IMR-90 (cell line): ENCODE measurements around the gene GOLGA6C. TPM values are rescaled to one million over a fixed set of nuclear protein-coding genes. Genes with fewer than 3 reads are reported as not detected.

Source experiments
- ATAC-seq: fragments of 200-7000 bp; cut with Tn5 transposase; 2 replicates; pipeline ENCODE4 v1.9.1; 2020; ENCODE audit warnings: low read depth, mild to moderate bottlenecking, moderate library complexity
- BruUV-seq: library from RNA; stranded (reverse); fragments of 400-500 nt; replicated peaks from 2 replicates; lab custom pipeline; 2021; lab: Mats Ljungman, UMichigan
- CTCF ChIA-PET: fragments of 300-600 bp; formaldehyde crosslinking; extraction: SDS; loops from one replicate; lab custom pipeline; 2021; ENCODE audit warnings: antibody characterized with exemption; lab: Yijun Ruan, JAX
- POLR2A ChIA-PET: fragments of 300-600 bp; sonication (Branson Sonifier 250); formaldehyde crosslinking; loops from one replicate; lab custom pipeline; 2022; ENCODE audit warnings: antibody characterized with exemption; ENCODE audit not compliant: unreplicated experiment; lab: Charles Lee
- DNase-seq: peaks from one replicate; pipeline ENCODE4 v3.0.0; 2013
- H2AFZ ChIP-seq: replicated peaks from 2 replicates; pipeline ENCODE3; 2013; ENCODE audit warnings: low read length, mild to moderate bottlenecking; ENCODE audit not compliant: poor library complexity
- H2AK5ac ChIP-seq: 2 replicates; pipeline ENCODE4 v1.6.1; 2013; ENCODE audit warnings: low read depth, low read length, inconsistent platforms
- H2AK9ac ChIP-seq: replicated peaks from 2 replicates; pipeline ENCODE3; 2013; ENCODE audit warnings: mild to moderate bottlenecking, low read depth, low read length, moderate library complexity; ENCODE audit not compliant: poor library complexity
- H2BK120ac ChIP-seq: 2 replicates; pipeline ENCODE4 v1.6.1; 2013; ENCODE audit warnings: low read depth, low read length, inconsistent platforms
- H2BK15ac ChIP-seq: 3 replicates; pipeline ENCODE4 v1.6.1; 2013; ENCODE audit warnings: low read depth, low read length, inconsistent platforms
- H2BK20ac ChIP-seq: 2 replicates; pipeline ENCODE4 v1.6.1; 2013; ENCODE audit warnings: low read depth, mild to moderate bottlenecking, inconsistent platforms, low read length, moderate library complexity
- H2BK5ac ChIP-seq: 2 replicates; pipeline ENCODE4 v1.6.1; 2013; ENCODE audit warnings: mild to moderate bottlenecking, low read depth, low read length, inconsistent platforms; ENCODE audit not compliant: poor library complexity, severe bottlenecking
- H3K14ac ChIP-seq: replicated peaks from 2 replicates; pipeline ENCODE4 v1.6.1; 2013; ENCODE audit warnings: low read depth, low read length, inconsistent platforms
- H3K18ac ChIP-seq: 2 replicates; pipeline ENCODE4 v1.6.1; 2013; ENCODE audit warnings: low read depth, low read length, control low read depth
- H3K23ac ChIP-seq: 2 replicates; pipeline ENCODE4 v1.6.1; 2013; ENCODE audit warnings: low read depth, low read length, inconsistent platforms
- H3K27ac ChIP-seq: 2 replicates; pipeline ENCODE4 v1.5.1; 2013; ENCODE audit warnings: mild to moderate bottlenecking, control low read depth, low read length; ENCODE audit not compliant: insufficient read depth
- H3K27me3 ChIP-seq: 2 replicates; pipeline ENCODE4 v1.6.1; 2013; ENCODE audit warnings: low read length; ENCODE audit not compliant: control insufficient read depth, insufficient read depth
- H3K36me3 ChIP-seq: 2 replicates; pipeline ENCODE4 v1.6.1; 2013; ENCODE audit warnings: low read length, mixed read lengths; ENCODE audit not compliant: control insufficient read depth, insufficient read depth
- H3K4ac ChIP-seq: 2 replicates; pipeline ENCODE4 v1.6.1; 2013; ENCODE audit warnings: low read depth, low read length, inconsistent platforms
- H3K4me1 ChIP-seq: 2 replicates; pipeline ENCODE4 v1.6.1; 2013; ENCODE audit warnings: low read length, mixed read lengths; ENCODE audit not compliant: control insufficient read depth, insufficient read depth
- H3K4me2 ChIP-seq: 2 replicates; pipeline ENCODE4 v1.6.1; 2013; ENCODE audit warnings: low read depth, mild to moderate bottlenecking, control low read depth, low read length, moderate library complexity
- H3K4me3 ChIP-seq: 2 replicates; pipeline ENCODE4 v1.5.1; 2013; ENCODE audit warnings: low read depth, mild to moderate bottlenecking, control low read depth, low read length, moderate library complexity; ENCODE audit not compliant: insufficient read depth
- H3K56ac ChIP-seq: 2 replicates; pipeline ENCODE4 v1.6.1; 2013; ENCODE audit warnings: low read length, inconsistent platforms; ENCODE audit not compliant: insufficient read depth; ENCODE audit errors: extremely low read depth
- H3K79me1 ChIP-seq, 2 experiments: 2 replicates each; pipeline ENCODE4 v1.6.1; 2013; ENCODE audit warnings: low read length in 2 of 2, inconsistent platforms in 1 of 2, low read depth in 1 of 2
- H3K9ac ChIP-seq: 2 replicates; pipeline ENCODE4 v1.6.1; 2013; ENCODE audit warnings: low read depth, low read length, control low read depth
- H3K9me1 ChIP-seq: 2 replicates; pipeline ENCODE4 v1.6.1; 2013; ENCODE audit warnings: low read length, inconsistent platforms; ENCODE audit not compliant: insufficient read depth
- H3K9me3 ChIP-seq: 2 replicates; pipeline ENCODE4 v1.6.1; 2013; ENCODE audit warnings: low read length; ENCODE audit not compliant: control insufficient read depth, insufficient read depth
- H4K20me1 ChIP-seq: 2 replicates; pipeline ENCODE4 v1.6.1; 2013; ENCODE audit warnings: low read length, inconsistent platforms; ENCODE audit not compliant: insufficient read depth
- H4K5ac ChIP-seq: 2 replicates; pipeline ENCODE4 v1.6.1; 2013; ENCODE audit warnings: mild to moderate bottlenecking, low read depth, low read length, control low read depth
- H4K8ac ChIP-seq, 2 experiments: 2 replicates each; pipeline ENCODE4 v1.6.1; 2013; ENCODE audit warnings: low read depth in 2 of 2, low read length in 2 of 2, control low read depth in 1 of 2, inconsistent platforms in 1 of 2
- H4K91ac ChIP-seq: 2 replicates; pipeline ENCODE4 v1.6.1; 2013; ENCODE audit warnings: low read depth, low read length, inconsistent platforms; ENCODE audit not compliant: insufficient read depth
- BHLHE40 ChIP-seq: fragments of 150-350 bp; IDR thresholded peaks from 2 replicates; pipeline ENCODE4 v1.6.1; 2016; ENCODE audit warnings: mild to moderate bottlenecking, low read depth, low read length
- CEBPB ChIP-seq: IDR thresholded peaks from 2 replicates; pipeline ENCODE4 v1.6.1; 2012; ENCODE audit warnings: low read depth, low read length, improper control_type of control experiment
- CHD1 ChIP-seq: IDR thresholded peaks from 2 replicates; pipeline ENCODE4 v1.6.1; 2012; ENCODE audit warnings: low read depth, low read length, improper control_type of control experiment
- CTCF ChIP-seq: conservative IDR thresholded peaks from 2 replicates; pipeline ENCODE4 v1.5.1; 2012; ENCODE audit warnings: mild to moderate bottlenecking, low read depth, low read length, improper control_type of control experiment
- ELK1 ChIP-seq: fragments of 150-350 bp; IDR thresholded peaks from 2 replicates; pipeline ENCODE4 v1.6.1; 2016; ENCODE audit warnings: low read depth, mild to moderate bottlenecking, low read length, moderate library complexity, borderline replicate concordance
- FOS ChIP-seq: fragments of 150-350 bp; IDR thresholded peaks from 2 replicates; pipeline ENCODE4 v1.6.1; 2016; ENCODE audit warnings: low read depth, low read length
- MAFK ChIP-seq: IDR thresholded peaks from 2 replicates; pipeline ENCODE4 v1.6.1; 2012; ENCODE audit warnings: low read depth, low read length, improper control_type of control experiment
- MAZ ChIP-seq: IDR thresholded peaks from 2 replicates; pipeline ENCODE4 v1.6.1; 2012; ENCODE audit warnings: low read depth, mild to moderate bottlenecking, low read length, improper control_type of control experiment, moderate library complexity, borderline replicate concordance
- MXI1 ChIP-seq: IDR thresholded peaks from 2 replicates; pipeline ENCODE4 v1.6.1; 2012; ENCODE audit warnings: low read depth, mild to moderate bottlenecking, low read length, moderate library complexity, borderline replicate concordance
- NFE2L2 ChIP-seq: fragments of 150-350 bp; IDR thresholded peaks from 2 replicates; pipeline ENCODE4 v1.6.1; 2016; ENCODE audit warnings: low read depth, mild to moderate bottlenecking, low read length
- RAD21 ChIP-seq: IDR thresholded peaks from 2 replicates; pipeline ENCODE4 v1.6.1; 2012; ENCODE audit warnings: low read length, improper control_type of control experiment
- RCOR1 ChIP-seq: IDR thresholded peaks from 2 replicates; pipeline ENCODE4 v1.6.1; 2012; ENCODE audit warnings: mild to moderate bottlenecking, low read length, improper control_type of control experiment; ENCODE audit not compliant: insufficient replicate concordance
- RFX5 ChIP-seq: IDR thresholded peaks from 2 replicates; pipeline ENCODE4 v1.8.0; 2012; ENCODE audit warnings: low read depth, mild to moderate bottlenecking, low read length, moderate library complexity
- SMC3 ChIP-seq: fragments of 150-350 bp; IDR thresholded peaks from 2 replicates; pipeline ENCODE4 v1.6.1; 2016; ENCODE audit warnings: low read depth, mild to moderate bottlenecking, antibody characterized with exemption, low read length, moderate library complexity
- USF2 ChIP-seq: fragments of 150-350 bp; IDR thresholded peaks from 2 replicates; pipeline ENCODE4 v1.6.1; 2017; ENCODE audit warnings: mild to moderate bottlenecking, antibody characterized with exemption, low read length, low read depth
- WGBS, 2 experiments: methylation state at CpG; one replicate each; pipeline versions ENCODE4 v1.1.5 to v1.1.7; 2013; ENCODE audit warnings: missing lambda C conversion rate in 2 of 2; ENCODE audit not compliant: insufficient read length in 1 of 2; ENCODE audit errors: extremely low coverage in 2 of 2; 5-methylcytosine and 5-hydroxymethylcytosine counted together
- dilution Hi-C: fragments of 300-500 bp; cut with HindIII; formaldehyde crosslinking; loops from one replicate; pipeline ENCODE4 v1.14.3; 2018; ENCODE audit warnings: low sequenced_read_pairs; ENCODE audit not compliant: unreplicated experiment
- in situ Hi-C: fragments of 300-500 bp; cut with MboI; formaldehyde crosslinking; loops from 3 replicates; pipeline ENCODE4 v1.14.3; 2019; ENCODE audit warnings: low sequenced_read_pairs, inconsistent platforms, mixed read lengths
- intact Hi-C: fragments of 100-400 bp; cut with micrococcal nuclease; formaldehyde crosslinking; loops from 2 replicates; pipeline ENCODE4 v1.10.0; 2022
- polyA plus RNA-seq, 3 experiments: library from polyadenylated mRNA; depleted of rRNA; stranded (reverse); fragments of >200 nt; gene quantifications; 2 replicates each; pipeline ENCODE4 v1.2.3, GENCODE V29; 2012; ENCODE audit warnings: low replicate concordance in 1 of 3
- total RNA-seq: library from RNA; depleted of rRNA; stranded (reverse); fragments of >200 nt; gene quantifications from 2 replicates; pipeline ENCODE4 v1.2.3, GENCODE V29; 2012

GOLGA6C gene
- total and polyA plus RNA-seq, 2 of the 4 experiments (the other 2 are of a cell fraction) = not detected

- no TSS peak for BruUV-seq
- no peak overlapping the region for H3K27ac ChIP-seq
- no peak overlapping the region for H4K91ac ChIP-seq
- H4K5ac ChIP-seq = no peak overlapping the region
- intact Hi-C loops (no loop called here), in situ Hi-C loops (no loop called here), dilution Hi-C loops (no loop called here)
- H2BK120ac ChIP-seq = no peak overlapping the region
- H3K56ac ChIP-seq = no peak overlapping the region
- H4K8ac ChIP-seq = no peak overlapping the region
- H3K9ac ChIP-seq = no peak overlapping the region
- H3K27me3 ChIP-seq = no peaks in the 10 kb centered on the region
- H3K4ac ChIP-seq = no peak overlapping the region
- no peak overlapping the region for H3K14ac ChIP-seq
- H2AK5ac ChIP-seq = no peak overlapping the region
- no peak overlapping the region for H2BK20ac ChIP-seq
- WGBS, 2 experiments = 93% methylated on average over 26 of the region's 32 CpGs; no CpG with 5 or more reads in 1 of the 2 experiments
- DNase-seq (no peak), ATAC-seq (no peak)
- no peak overlapping the region for H3K4me2 ChIP-seq
- ChIA-PET POLR2A (no interaction called here), CTCF (no interaction called here)
- H3K18ac ChIP-seq = no peak overlapping the region
- H3K9me3 ChIP-seq = no peaks in the 10 kb centered on the region
- peaks cover 96% of the 10 kb centered on the region for H4K20me1 ChIP-seq
- H3K4me1 ChIP-seq = no peaks in the 10 kb centered on the region; the same call in 1 of the 2 replicates
- H3K4me3 ChIP-seq = no peak overlapping the region
- peaks cover 17 to 78% of the 10 kb centered on the region in 2 experiments for H3K79me1 ChIP-seq
- H2BK15ac ChIP-seq = no peak overlapping the region
- H2BK5ac ChIP-seq = no peak overlapping the region
- peaks cover 68% of the 10 kb centered on the region for H3K36me3 ChIP-seq
- H2AK9ac ChIP-seq = peak overlapping the region; percentile 37
- H2AFZ ChIP-seq = no peak overlapping the region
- no peaks in the 10 kb centered on the region for H3K9me1 ChIP-seq
- H3K23ac ChIP-seq = no peak overlapping the region
- no peak for TF ChIP-seq USF2
- TF ChIP-seq BHLHE40 = no peak
- no peak for TF ChIP-seq CEBPB
- no peak for TF ChIP-seq FOS
- TF ChIP-seq CHD1 = no peak
- TF ChIP-seq RFX5 = no peak
- no peak for TF ChIP-seq MAFK
- TF ChIP-seq SMC3 = no peak
- no peak for TF ChIP-seq MXI1
- TF ChIP-seq ELK1 = no peak
- no peak for TF ChIP-seq MAZ
- no peak for TF ChIP-seq CTCF
- TF ChIP-seq RAD21 = no peak
- TF ChIP-seq RCOR1 = no peak
- no peak for TF ChIP-seq NFE2L2
Observed at GRCh38 chr15:75208501-75209288, 49.4 kb upstream of the GOLGA6C start.
